Cardiac fibroblast (primary cell): ENCODE results near the gene NAV2.

ENCODE experiments used
- DNase-seq, 2 donors: peaks; one replicate each; pipeline versions ENCODE4 v3.0.0 to v3.0.0-alpha.2; 2010; ENCODE audit warnings: low read depth in 2 of 2
- H3K4me3 ChIP-seq, 2 donors: replicated peaks in 1 of 2; 1 replicate in 1 of 2; 2 replicates in 1 of 2; pipeline ENCODE4 v1.5.1; 2011; ENCODE audit warnings: low read depth in 2 of 2, low read length in 2 of 2, mild to moderate bottlenecking in 2 of 2, moderate library complexity in 1 of 2
- CTCF ChIP-seq: IDR thresholded peaks from one replicate; pipeline ENCODE4 v1.5.1; 2011; ENCODE audit warnings: low read depth, mild to moderate bottlenecking, low read length, inconsistent platforms

The NAV2 gene

GRCh38 chr11:19766810-19767209 is 54.2 kb downstream of the NAV2 start:
- DNase-seq = no peak
- H3K4me3 ChIP-seq = no peak overlapping the region
- no peak for TF ChIP-seq CTCF

DNA sequence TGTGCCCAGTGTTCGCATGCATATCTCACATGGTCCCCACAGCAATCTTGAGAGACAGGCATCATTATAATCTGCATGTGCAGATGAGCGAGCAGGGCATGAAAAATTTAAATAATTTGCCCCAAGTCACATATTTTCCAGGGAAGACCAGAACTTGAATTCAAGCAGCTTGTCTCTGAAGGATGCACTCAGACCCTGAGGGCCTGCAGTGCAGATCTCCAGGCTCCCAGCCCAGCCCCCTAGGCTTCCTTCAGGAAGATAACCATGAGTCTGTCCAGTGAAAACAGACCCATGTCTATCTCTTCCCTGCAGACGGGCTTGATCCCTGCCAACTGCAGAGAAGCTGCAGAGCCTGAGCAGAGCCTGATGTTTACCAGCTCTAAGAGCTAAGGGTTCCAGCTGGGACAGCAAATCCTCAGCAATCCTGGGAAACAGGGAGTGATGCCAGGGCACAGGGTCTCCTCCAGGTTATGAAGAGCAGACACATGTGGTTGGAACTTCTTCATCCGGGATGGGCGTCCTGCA is 55.1 kb downstream of the NAV2 start:
- no peak for DNase-seq
- no peak for TF ChIP-seq CTCF
- no peak overlapping the region for H3K4me3 ChIP-seq

- H3K4me3 ChIP-seq = no peak overlapping the region
- TF ChIP-seq CTCF = no peak
- DNase-seq = no peak
Measured at GRCh38 chr11:19768197-19768596, 55.6 kb downstream of the NAV2 start.

DNA sequence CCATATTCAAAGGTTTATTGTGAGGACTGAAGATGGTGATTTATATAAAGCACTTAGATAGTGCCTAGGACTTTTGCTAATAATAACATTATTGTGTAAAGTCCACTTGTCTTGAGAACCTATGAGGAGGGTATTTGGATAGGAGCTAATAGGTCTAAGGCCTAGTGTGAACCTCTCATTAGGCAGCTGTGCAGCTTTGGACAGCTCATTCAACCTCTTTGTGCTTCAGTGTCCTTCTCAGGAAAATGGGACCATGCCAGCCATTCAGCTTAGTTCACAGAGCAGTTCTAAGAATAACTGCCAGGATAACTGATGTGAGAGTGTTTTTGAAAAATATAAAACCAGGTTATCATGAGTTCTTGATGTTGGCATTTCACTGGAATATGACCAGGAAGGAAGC is 56.2 kb downstream of the NAV2 start:
- H3K4me3 ChIP-seq = no peak overlapping the region
- no peak for DNase-seq
- TF ChIP-seq CTCF = no peak

GRCh38 chr11:19769820-19770219 is 57.2 kb downstream of the NAV2 start:
- no peak overlapping the region for H3K4me3 ChIP-seq
- no peak for TF ChIP-seq CTCF
- DNase-seq = peak; percentile 33 to 85

GRCh38 chr11:19770277-19770676 is 57.6 kb downstream of the NAV2 start:
- no peak for TF ChIP-seq CTCF
- no peak overlapping the region for H3K4me3 ChIP-seq
- no peak for DNase-seq

GRCh38 chr11:19771463-19771862 is 58.8 kb downstream of the NAV2 start:
- peak in 1 of 2 donors; percentile 12 for DNase-seq
- no peak overlapping the region for H3K4me3 ChIP-seq
- TF ChIP-seq CTCF = no peak
